Fibroblast of mammary gland (primary cell): Measurements from ENCODE around the gene FERMT1.

ENCODE experiments used
- DNase-seq: peaks from one replicate; pipeline ENCODE4 v3.0.0-alpha.2; 2010; ENCODE audit warnings: low read depth
- H3K4me3 ChIP-seq: 2 replicates; pipeline ENCODE4 v1.5.1; 2011; ENCODE audit warnings: low read depth, mild to moderate bottlenecking, low read length, moderate library complexity; ENCODE audit not compliant: control insufficient read depth
- CTCF ChIP-seq: conservative IDR thresholded peaks from 2 replicates; pipeline ENCODE4 v1.5.1; 2011; ENCODE audit warnings: low read depth, low read length, inconsistent platforms; ENCODE audit not compliant: control insufficient read depth, insufficient read depth

Gene FERMT1

DNA sequence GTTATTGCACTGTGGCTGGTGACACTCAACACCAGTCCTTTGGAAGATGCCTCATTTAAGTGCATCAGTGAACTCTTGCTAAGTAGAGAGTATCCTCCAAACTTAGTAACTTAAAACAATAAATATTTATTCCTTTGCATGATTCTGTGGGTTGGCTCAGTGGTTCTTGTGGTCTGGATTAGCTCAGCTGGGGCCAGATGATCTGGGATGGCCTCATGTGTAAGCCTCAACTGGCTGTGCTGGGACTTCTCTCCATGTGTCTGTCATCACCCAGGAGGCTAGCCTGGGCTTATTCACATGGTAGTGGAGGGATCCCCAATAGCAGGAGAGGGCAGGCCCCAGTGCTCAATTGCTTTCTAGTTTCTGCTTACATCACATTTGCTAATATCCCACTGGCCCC lies 77.3 kb downstream of the FERMT1 start:
- no peak overlapping the region for H3K4me3 ChIP-seq
- DNase-seq = peak; percentile 74
- no peak for TF ChIP-seq CTCF

DNA sequence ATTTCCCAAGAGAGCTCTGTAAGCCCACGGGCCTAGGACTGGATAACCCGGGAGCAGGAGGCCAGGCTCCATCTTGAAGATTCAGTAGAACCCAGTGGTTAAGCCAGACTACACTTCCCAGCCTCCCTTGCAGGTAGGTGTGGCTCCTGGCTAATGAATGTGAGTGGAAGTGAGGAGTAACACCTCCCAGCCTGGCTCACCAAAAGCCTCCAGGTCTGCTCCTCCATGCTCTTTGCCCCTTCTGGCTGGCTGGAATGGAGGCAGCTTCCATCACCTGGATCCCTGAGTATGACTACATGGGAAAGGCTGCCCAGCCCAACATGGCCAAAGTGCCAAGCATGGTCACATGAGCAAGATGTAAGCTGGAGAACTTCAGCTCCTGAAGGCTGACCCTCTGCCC lies 78.7 kb downstream of the FERMT1 start:
- no peak for DNase-seq
- no peak for TF ChIP-seq CTCF
- H3K4me3 ChIP-seq = no peak overlapping the region

DNA sequence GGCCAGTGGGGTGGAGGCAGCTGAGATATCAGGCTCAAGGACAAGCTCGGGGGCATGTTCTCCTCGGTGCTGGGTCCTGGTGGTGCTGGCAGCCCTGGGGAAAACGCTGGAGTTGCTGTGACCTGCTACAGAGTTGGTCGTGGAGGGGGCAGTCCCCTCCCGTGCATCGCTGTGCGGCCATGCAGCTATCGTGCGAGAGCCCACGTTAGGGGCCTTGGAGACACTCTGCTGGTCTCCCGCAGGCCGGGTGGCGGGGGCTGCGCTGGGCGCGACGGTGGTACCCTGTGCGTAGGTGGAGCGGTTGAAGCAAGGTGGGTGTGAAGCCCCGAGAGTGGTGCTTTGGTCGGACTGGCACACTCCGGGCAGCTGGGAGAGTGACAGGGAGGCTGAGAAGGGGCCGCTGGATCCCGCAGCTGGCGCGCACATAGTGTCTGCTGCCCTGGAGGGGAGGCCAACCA lies 81.0 kb downstream of the FERMT1 start:
- DNase-seq = no peak
- no peak for TF ChIP-seq CTCF
- H3K4me3 ChIP-seq = no peak overlapping the region

GRCh38 chr20:6040958-6041807 lies 81.6 kb downstream of the FERMT1 start:
- no peak for DNase-seq
- no peak overlapping the region for H3K4me3 ChIP-seq

GRCh38 chr20:6040540-6040939 lies 82.3 kb downstream of the FERMT1 start:
- no peak for DNase-seq
- no peak for TF ChIP-seq CTCF
- no peak overlapping the region for H3K4me3 ChIP-seq

More at GRCh38 chr20:6040958-6041807, 81.6 kb downstream of the FERMT1 start:
- no peak for TF ChIP-seq CTCF

DNA sequence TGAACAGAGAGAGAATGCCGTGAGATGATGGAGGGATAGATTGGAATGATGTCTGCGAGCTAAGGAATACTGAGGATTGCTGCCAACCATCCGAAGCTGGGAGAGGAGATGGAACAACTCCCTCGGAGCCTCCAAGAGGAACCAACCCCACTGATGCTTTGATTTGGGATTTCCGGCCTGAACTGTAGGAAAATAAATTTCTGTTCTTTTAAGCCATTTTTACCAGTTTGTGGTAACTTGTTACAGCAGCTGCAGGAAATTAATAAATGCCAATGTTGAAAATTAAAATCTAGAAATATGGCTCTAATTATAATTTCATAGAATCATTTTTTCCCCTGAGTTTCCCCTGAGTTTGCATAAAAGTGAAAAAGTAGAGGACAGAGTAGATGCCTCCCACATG lies 83.1 kb downstream of the FERMT1 start:
- no peak overlapping the region for H3K4me3 ChIP-seq
- no peak for TF ChIP-seq CTCF
- DNase-seq = no peak
